ENCODE data around the gene ZFY.

Gene ZFY

DNA sequence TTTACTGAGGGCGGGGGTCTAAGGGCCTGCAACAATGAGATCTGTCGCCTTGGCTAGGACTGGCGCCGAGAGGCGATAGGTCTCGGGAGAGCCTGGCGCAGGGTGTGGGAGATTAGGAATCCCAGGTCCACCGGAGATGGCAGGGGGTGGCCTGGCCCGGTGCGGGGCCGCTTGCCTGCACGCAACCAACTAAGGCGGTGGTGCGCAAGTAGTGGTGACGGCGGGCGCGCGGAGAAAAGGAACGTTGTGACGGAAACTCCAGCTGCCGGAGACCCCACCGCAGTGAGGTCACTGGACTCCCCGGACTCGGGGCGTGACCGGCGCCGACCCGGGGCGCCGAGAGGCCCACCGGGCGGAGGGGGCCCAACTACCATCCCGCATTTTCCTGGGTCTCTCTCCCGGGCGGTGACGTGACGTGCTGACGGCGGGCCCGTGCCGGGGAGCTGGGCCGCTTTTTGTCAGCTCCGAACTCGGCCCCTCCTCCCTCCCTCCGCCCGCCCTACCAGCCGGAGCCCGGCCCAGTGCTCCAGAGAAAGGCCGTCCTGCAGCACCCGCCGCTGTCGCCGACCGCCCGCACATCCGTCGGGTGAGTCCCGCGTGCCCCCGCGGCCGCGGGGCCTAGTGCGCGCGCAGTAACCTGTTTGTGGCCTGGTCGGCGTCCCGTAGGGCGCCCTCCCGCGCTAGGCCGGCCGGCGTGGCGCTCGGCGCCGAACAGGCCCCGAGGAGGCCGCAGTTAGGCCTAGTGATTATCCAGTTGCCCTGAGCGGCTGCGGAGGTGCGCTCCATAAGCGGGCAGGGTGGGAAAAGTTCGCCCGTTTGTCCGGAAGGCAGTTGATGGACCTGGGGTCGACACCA lies at the start of gene ZFY:
ZFY (plus strand) TSS at position 521 of the 855 bp plus-strand sequence. CDS start 18,556 bp downstream, outside the sequence.
- DNase-seq (ENCODE audit: low read depth in 1 of 2, low spot score in 1 of 2): peak; percentile 32 to 53

DNA sequence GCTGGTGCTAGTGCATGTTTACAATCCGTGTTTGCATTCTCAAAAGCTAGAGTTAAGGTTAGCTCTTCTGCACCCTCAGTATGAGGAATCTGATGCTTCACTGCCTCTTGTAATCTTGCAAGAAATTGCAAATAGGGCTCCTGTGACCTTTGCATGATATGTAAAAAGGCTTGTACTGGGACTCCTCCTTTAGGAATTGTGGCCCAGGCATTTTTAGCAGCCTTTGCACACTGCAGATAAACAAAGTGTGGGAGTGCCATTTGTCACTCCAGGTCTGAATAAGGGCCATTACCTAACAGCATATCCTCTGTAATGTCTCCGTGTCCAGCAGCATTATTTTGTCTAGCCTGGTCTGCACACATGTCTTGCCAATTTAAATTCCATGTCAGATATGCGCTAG lies 49.3 kb upstream of the ZFY start:
- DNase-seq (ENCODE audit: low read depth in 1 of 2, low spot score in 1 of 2): no peak

DNA sequence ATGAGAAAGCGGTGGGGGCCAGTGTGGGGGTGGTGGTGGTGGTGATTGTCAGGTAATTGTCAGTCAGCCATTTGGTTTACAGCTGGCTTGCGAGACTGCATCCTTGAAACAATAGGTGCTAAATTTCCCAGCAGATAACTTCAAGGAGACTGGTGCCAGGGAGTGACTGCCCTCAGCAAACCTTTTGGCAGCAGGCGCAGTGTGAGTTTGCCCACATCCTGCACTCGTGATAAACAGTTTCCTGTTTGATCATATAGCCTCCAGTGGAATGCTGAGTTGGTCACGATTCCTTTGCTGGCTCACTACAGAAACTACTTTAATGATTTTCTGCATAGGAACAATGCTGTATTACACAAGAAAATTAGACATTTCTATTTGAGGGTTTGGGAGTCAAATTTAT lies 47.8 kb upstream of the ZFY start:
- DNase-seq (ENCODE audit: low read depth in 1 of 2, low spot score in 1 of 2): no peak

DNA sequence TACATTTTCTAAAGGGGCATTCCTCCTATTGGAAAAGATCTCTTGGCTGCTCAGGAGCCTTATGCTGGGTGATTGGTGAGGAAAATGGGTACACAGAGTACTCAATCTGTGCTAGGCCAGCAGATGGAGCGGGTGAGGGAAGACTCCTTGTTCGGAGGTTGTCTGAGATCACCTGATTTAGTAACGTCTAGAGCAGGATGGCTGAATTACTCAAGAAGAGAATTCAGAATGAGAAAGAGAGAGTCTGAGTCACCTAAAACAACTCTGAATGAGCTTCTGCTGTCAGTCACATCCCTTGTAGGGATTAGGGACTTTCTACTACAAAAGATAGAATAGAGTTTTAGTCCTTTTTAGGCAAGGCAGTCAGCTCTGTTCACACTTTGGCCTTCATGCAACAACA lies 47.2 kb upstream of the ZFY start:
- DNase-seq (ENCODE audit: low read depth in 1 of 2, low spot score in 1 of 2): no peak

DNA sequence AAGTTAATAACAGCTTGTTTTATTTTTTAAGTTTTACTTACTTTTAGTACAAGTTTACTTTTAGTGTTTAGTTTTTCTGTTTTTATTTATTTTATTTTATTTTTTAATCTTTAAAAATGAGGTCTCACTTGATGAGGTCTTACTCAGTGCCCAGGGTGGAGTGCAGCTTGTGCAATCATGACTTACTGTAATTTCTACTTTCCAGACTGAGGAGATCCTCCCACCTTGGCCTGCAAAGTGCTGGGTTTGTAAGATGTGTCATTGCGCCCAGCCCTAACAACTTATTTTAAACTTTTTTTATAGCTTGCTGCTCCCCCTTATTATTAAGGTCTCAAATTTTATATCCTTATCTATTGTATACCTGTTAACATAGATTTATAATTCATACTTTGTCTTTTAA lies 41.7 kb upstream of the ZFY start:
- no peak for DNase-seq (ENCODE audit: low read depth in 1 of 2, low spot score in 1 of 2)

DNA sequence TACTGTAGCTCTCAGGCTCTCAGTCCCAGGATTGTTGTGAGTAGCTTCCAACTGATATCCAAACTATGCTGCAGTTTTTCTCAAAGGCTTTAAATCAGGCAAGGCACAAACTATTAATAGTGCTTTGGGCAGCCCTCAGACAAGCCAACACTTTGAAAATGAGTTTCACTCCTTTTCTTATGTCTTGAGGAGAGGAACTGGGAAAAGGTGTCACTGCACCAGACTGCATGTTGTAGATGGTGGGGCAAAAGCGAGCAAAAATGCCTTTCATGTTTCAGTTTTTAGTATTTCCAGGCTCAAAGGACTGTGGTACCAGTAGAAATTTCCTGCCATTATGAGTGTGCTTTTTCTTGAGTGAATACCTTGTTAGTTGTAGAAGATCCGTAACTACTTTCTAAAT lies 39.1 kb upstream of the ZFY start:
- DNase-seq (ENCODE audit: low read depth in 1 of 2, low spot score in 1 of 2): no peak

DNA sequence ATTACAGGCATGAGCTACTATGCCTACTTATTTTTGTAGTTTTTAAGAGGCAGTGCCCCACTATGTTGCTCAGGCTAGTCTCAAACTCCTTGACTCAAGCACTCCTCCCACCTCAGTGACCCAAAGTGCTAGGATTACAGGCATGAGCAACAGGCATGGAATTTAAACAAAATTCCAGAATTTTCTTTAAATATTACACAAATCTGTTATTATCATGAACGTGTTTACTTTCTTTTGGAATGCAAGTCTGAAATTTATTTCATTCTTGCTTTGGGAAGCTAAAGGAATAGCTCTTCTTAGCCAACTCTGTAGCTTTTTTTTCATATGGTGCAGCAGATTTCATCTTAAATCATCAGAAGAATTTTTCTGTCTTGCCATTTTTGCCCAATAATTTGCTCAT lies 27.8 kb upstream of the ZFY start:
- DNase-seq (ENCODE audit: low read depth in 1 of 2, low spot score in 1 of 2): no peak

DNA sequence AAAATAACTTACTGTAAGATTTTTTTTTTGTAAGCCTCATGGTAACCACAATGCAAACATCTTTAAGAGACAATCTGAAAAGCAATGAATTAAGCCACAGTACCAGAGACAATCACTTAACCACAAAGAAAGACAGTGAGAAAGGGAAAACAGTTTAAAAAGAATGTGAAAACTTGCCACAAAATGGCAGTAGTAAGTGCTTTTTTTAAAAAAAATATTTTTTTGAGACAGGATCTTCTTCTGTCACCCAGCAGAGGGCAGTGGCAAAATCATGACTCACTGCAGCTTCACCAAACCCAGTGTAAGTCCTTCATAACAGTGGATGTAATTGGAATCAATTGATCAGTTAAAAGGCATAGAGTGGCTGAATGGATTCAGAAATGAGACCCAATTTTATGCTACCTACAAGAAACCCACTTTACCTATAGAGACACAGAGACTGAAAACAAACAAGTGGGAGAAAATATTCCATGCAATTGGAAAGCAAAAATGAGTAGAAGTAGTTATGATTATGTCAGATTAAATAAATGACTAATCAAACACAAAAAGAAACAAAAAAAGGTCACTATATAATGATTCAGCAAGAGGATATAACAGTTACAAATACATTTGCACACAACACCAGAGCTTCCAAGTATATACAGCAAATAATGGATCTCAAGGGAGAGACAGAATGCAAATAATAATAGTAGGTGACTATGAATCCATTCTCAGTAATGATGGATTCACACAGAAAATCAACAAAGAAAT lies 21.9 kb upstream of the ZFY start:
- DNase-seq (ENCODE audit: low read depth in 1 of 2, low spot score in 1 of 2): peak in 1 of 2 donors; percentile 9

DNA sequence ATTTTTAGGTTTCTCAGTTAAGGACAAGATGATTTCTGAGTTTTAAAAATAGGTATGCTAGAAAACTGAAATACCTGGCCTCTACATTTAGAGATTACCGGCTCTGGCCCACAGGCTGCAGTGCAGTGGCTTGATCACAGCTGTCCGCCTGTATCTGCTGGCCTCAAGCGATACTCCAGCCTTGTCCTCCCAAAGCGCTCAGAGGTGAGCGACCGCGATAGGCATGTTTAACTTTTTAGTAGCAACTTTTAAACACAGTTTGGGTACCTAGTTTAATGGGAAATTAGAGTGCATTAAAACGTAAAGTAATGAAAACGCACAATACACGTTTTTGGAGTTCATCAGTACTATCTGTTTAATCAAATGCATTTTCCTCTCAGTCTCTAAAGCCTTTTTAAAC lies 1.1 kb upstream of the ZFY start:
- DNase-seq (ENCODE audit: low read depth in 1 of 2, low spot score in 1 of 2): no peak

DNA sequence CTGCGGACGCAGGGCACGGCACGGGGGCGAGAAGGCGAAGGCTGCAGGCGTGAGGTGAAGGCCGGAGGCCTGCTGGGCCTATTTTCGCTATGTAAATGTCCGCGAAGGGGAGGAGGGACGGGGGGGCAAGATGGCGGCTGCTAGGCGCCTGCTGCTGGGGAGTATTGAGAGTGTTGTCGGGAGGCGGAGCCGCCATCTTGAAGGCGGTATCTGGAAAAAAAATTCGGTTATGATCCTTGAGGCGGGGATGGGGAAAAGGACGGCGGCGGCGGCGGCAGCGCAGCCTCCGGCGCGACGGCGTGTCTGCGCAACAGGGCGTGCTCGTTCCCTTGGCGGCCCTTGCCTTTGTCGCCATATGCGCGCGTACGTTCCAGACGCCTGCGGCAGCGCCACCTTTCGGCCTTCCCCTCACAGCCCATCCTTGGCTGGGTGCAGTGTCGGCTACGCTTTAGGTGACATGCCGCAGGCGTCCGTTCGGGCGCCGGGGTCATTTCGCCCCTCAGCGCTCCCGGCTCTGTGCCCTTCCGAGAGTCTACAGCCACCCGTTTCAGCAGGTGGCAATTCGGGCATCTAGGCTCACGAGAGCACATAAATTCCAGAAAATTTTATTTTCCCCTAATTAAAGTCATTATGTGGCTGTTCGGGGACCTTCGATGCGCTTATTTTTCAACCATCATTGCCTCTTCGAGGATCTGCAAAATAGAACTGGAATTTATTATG lies 695 bp downstream of the ZFY start:
- DNase-seq (ENCODE audit: low read depth in 1 of 2, low spot score in 1 of 2): peak; percentile 57 to 78

DNA sequence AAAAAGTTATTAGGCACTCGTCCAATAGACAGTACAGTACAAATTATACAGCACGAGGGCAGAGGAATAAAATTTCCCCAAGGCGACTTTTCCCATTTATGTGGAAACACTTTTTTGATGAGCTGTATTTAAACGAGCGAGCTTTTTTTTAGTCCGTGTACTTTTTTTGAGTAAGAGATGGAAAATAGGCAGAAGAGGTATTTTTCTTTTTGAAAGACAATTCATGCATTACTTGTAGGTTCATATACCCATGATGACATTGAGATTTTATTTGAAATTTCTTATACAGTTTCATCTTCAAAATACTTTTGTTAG lies 1.2 kb downstream of the ZFY start:
- DNase-seq (ENCODE audit: low read depth in 1 of 2, low spot score in 1 of 2): no peak

DNA sequence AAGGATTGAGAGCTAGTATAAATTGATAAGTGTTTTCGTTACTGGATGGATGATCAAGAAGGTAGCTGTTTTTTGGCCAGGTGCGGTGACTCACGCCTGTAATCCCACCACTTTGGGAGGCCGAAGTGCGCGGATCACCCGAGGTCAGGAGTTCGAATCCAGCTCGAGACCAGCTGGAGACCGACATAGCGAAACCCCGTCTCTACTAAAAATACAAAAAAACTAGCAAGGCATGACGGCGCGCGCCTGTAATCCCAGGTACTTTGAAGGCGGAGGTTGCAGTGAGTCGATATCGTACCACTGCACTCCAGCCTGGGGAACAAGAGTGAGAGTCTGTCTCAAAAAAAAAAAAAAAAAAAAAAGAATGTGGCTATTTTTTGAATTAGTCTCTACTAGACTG lies 2.0 kb downstream of the ZFY start:
- no peak for DNase-seq (ENCODE audit: low read depth in 1 of 2, low spot score in 1 of 2)

DNA sequence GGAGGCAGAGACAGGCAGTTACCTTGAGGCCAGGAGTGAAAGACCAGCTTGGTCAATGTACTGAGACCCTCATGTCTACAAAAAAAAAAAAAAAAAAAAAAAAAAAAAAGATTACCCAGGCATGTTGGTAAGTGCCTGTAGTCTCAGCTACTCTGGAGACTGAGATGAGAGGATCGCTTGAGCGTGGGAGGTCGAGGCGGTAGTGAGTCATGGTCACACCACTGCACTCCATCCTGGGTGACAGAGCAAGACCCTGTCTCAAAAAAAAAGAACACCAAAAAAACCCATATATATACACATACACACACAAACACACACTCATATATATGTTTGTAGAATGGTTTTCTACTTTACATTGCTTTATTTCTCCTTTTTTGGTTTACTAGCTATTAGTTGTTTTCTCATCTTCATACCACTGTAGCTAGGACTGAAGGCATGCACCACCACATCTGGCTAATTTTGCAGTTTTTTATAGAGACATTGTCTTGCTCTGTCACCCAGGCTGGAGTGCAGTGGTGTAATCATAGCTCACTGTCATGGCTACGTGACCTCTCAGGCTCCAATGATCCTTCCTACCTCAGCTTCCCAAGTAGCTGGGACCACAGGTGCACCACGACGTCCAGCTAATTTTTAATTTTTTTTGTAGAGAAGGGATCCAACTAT lies 14.5 kb downstream of the ZFY start:
- DNase-seq (ENCODE audit: low read depth in 1 of 2, low spot score in 1 of 2): no peak

DNA sequence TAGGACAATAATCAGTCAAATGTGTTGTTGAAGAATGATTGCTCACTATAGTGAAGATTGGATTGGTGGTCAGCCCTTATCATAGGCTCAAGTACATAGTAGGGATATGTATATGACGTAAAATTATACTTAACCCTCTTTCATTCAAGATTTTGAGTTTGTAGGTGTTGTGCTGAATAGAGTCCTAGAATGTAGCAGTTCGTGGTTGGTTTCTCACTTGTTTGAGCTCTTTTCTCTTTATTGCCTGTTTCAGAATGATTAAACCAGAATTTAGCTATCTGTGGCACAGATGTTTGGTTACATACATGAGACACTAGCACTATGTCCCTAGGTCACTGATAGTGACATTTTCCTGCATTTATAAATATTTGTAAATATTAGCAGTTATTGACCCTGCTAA lies 15.5 kb downstream of the ZFY start:
- DNase-seq (ENCODE audit: low read depth in 1 of 2, low spot score in 1 of 2): no peak

DNA sequence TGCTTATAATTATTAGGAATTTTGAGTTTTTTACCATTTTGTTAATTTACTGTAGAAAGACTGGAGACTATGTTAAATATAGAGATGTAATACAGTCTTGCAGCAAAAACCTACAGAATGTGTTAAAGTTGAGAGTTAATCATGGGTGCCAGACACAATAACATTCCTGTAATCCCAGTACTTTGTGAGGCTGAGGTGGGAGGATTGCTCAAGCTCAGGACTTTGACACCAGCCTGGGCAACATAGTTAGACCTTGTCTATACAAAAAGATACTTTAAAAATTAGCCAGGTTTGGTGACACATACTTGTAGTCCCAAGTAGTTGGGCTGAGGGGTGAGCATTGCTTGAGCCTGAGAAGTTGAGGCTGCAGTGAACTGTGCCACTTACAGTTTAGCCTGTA lies 17.7 kb downstream of the ZFY start:
- DNase-seq (ENCODE audit: low read depth in 1 of 2, low spot score in 1 of 2): no peak

DNA sequence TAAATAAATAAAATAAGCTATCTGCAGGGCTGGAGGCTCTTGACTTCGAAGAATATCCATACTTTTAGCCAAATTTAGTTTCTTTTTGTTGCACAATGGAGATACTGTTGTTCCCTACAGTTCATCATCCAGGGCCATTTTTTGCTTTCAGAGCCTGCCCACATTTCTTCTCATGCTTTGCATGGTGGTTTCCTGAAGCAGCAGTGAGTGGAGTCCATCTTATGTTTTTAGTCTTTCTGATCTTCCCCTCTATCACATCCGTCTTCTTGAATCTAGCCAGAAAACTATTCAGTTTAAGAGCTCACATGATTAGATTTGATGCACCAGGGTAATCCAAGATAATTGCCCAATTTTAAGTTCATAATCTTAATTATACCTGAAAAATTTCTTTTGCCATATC lies 19.6 kb downstream of the ZFY start:
- DNase-seq (ENCODE audit: low read depth in 1 of 2, low spot score in 1 of 2): no peak

DNA sequence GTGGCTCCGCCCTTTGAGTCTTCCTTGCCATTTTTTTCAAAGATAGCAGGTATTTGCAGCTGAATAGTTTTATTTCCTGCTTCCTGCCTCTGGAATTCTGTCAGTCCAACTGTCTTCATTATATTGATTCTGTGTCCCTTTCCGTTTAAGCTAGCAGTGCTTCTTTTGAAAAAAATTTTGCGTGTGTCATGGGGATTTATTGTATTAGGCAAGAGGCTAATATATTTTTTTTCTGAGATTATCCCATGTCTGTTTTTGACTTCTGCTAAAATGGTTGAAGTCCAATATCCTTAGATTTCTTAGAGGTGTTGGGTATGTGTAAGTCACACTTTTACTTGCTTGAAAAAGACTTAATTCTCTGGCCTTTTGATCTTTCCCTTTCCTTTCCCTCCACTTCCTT lies 20.4 kb downstream of the ZFY start:
- DNase-seq (ENCODE audit: low read depth in 1 of 2, low spot score in 1 of 2): no peak

DNA sequence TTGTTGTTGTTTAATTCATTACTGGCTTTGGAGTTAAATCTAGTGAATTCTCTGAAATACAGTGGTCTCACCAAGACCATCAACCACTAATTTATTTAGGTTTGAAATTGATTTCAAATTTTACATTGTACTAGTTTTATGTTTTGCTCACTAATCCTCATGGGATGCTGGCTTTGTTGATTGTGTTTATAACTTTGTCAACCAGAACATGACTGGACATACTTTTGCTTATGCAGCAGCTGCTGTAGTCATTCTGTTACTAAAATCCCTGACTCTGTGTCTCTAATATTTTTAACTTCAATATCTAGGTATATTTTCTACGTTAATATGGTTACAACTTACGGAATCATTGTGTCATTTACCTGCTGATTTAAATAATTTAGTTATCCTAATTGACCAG lies 26.9 kb downstream of the ZFY start:
- DNase-seq (ENCODE audit: low read depth in 1 of 2, low spot score in 1 of 2): no peak

DNA sequence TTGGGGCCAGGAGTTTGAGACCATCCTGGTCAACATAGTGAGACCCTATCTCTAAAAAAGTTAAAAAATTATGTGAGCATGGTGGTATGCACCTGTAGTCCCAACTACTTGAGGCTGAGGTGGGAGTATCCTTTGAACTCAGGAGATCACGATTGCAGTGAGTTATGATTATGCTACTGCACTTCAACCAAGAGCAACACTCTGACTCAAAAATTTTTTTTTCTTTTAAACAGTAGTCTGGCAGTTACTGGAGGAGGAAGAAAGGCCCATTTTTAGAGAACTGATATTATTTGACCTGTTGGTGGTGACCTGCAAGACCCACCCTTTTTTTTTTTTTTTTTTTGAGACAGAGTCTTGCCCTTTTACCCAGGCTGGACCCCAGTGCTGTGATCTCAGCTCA lies 29.6 kb downstream of the ZFY start:
- no peak for DNase-seq (ENCODE audit: low read depth in 1 of 2, low spot score in 1 of 2)

DNA sequence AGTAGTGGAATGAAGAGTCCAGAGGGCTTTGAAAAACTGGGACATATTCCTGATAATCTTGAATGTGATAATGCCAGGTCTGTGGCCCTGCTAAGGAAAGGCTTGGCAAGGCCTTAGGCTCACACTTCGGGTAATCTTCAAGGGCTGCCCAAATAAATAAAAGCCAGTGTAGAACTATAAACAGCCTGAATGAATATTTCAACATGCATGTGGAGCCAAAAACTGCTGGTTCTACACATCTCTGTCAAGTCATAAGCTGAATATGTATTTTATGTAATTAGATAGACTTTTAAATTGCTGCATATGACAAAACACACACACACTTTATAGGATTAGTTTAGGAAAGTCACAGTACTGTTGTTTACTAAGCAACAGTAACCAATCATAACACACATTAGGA lies 30.4 kb downstream of the ZFY start:
- no peak for DNase-seq (ENCODE audit: low read depth in 1 of 2, low spot score in 1 of 2)

DNA sequence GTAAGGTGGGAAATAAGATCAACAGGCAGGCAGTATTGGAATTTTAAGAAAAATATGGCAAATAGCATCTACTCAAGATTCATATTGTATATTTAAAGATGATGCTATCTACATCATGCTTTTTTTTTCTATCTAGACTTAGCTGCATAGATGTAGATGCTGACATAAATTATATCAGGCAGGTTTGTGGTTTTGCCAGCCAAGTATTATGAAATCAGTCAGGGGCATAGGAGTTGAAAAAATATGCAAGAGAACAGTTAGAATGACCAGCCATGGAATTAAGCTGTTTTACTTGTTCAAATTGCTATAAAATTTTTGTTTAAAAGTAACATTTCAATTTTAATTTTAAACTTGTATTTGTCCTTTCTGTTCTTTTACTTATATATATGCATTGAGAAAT lies 34.4 kb downstream of the ZFY start:
- DNase-seq (ENCODE audit: low read depth in 1 of 2, low spot score in 1 of 2): no peak

DNA sequence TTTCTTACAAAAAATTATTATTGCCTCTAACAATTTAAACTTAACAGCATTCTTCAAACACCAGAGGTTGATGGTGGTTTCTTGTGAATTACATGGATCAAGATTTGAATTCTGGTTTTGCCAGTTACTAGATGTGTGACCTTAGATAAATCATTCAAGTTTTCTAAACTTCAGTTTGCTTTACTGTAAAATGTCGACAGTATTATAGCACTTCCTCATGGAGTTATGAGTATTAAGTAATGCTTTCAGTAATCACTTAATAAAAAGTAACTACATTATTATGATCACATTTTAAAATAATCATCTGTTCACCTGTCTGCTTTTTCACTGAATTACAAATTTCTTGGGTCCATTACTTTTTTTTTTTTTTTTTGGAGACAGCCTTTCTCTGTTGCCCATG lies 37.5 kb downstream of the ZFY start:
- no peak for DNase-seq (ENCODE audit: low read depth in 1 of 2, low spot score in 1 of 2)
